Duodenal mucosa (tissue), 2 donors: Measurements from ENCODE around the gene CH25H.

Experiments used
- H3K27ac ChIP-seq: one replicate; pipeline ENCODE4 v1.7.0; 2013; ENCODE audit warnings: low read depth, low read length
- H3K27me3 ChIP-seq, 2 donors: one replicate each; pipeline ENCODE4 v1.7.0; 2013; ENCODE audit warnings: low read length in 2 of 2, control low read depth in 1 of 2; ENCODE audit not compliant: insufficient read depth in 2 of 2, control insufficient read depth in 1 of 2
- H3K36me3 ChIP-seq, 2 donors: one replicate each; pipeline ENCODE4 v1.7.0; 2013; ENCODE audit warnings: low read length in 2 of 2, control low read depth in 1 of 2; ENCODE audit not compliant: insufficient read depth in 2 of 2, control insufficient read depth in 1 of 2
- H3K4me1 ChIP-seq, 2 donors: one replicate each; pipeline ENCODE4 v1.7.0; 2013; ENCODE audit warnings: low read length in 2 of 2, control low read depth in 1 of 2; ENCODE audit not compliant: insufficient read depth in 2 of 2, control insufficient read depth in 1 of 2
- H3K4me3 ChIP-seq, 2 donors: one replicate each; pipeline ENCODE4 v1.7.0; 2013; ENCODE audit warnings: low read length in 2 of 2, low read depth in 1 of 2
- H3K9ac ChIP-seq, 2 donors: one replicate each; pipeline ENCODE4 v1.7.0; 2013; ENCODE audit warnings: low read length in 2 of 2, low read depth in 1 of 2
- H3K9me3 ChIP-seq, 2 donors: one replicate each; pipeline ENCODE4 v1.7.0; 2013; ENCODE audit warnings: low read length in 2 of 2, control low read depth in 1 of 2; ENCODE audit not compliant: control insufficient read depth in 1 of 2

CH25H gene

DNA sequence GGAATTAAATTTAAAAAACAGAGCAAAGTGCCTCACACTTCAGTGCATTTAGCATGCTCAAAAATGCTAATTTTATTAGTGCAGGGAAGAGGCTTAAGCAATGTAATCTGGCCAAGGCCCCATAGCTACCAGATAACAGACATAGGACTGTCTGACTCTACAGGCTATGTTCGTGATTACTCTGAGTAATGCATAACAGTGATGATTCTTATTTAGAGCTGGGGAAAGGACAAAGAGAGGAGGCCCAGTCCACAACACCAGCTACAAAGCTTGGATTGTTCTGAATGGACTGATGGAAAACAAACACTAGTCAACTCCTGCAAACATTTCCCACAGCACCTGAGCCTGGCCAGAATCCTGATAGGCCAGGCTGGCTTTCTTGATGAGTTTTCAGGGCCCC lies 8.4 kb upstream of the CH25H start:
- H3K9ac ChIP-seq = no peak overlapping the region
- H3K27me3 ChIP-seq = peaks cover 0 to 8% of the 10 kb centered on the region in 2 donors
- no peak overlapping the region for H3K4me3 ChIP-seq
- H3K36me3 ChIP-seq = peaks cover 0 to 12% of the 10 kb centered on the region in 2 donors
- no peaks in the 10 kb centered on the region for H3K9me3 ChIP-seq
- no peak overlapping the region for H3K27ac ChIP-seq
- H3K4me1 ChIP-seq = peaks cover 5 to 6% of the 10 kb centered on the region in 2 donors

GRCh38 chr10:89214566-89215165 lies 7.5 kb upstream of the CH25H start:
- H3K4me3 ChIP-seq = no peak overlapping the region
- no peak overlapping the region for H3K9ac ChIP-seq
- H3K36me3 ChIP-seq = peaks cover 0 to 6% of the 10 kb centered on the region in 2 donors
- peaks cover 5 to 6% of the 10 kb centered on the region in 2 donors for H3K4me1 ChIP-seq
- H3K27ac ChIP-seq = no peak overlapping the region
- peaks cover 1 to 17% of the 10 kb centered on the region in 2 donors for H3K27me3 ChIP-seq
- no peaks in the 10 kb centered on the region for H3K9me3 ChIP-seq

DNA sequence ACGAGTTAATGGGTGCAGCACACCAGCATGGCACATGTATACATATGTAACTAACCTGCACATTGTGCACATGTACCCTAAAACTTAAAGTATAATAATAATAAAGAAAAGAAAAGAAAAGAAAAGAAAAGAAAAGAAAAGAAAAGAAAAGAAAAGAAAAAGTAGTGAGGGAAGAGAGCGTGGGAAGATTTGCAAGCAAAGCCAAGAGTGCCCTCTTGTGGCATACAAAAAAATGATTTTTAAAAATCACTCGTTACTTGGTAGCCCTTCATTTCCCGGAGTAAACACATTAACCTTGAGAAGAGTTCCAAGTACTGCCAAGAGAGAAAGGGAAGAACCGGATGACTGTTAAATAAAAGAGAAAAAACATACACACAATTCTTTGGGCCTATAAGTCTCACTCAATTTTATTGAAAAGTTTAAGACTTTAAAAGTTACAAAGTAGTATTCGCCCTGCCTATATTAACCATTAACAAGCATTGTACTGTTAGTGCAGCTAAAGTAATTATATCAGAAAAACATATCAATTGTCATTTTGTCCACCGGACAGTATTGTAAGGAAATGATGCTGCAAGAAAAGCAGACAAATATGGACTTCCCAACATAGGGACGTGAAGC lies 6.2 kb upstream of the CH25H start:
- peaks cover 11 to 28% of the 10 kb centered on the region in 2 donors for H3K27me3 ChIP-seq
- no peak overlapping the region for H3K9ac ChIP-seq
- H3K9me3 ChIP-seq = no peaks in the 10 kb centered on the region
- H3K4me3 ChIP-seq = no peak overlapping the region
- H3K27ac ChIP-seq = no peak overlapping the region
- H3K36me3 ChIP-seq = peaks cover 0 to 6% of the 10 kb centered on the region in 2 donors
- H3K4me1 ChIP-seq = peaks cover 7 to 8% of the 10 kb centered on the region in 2 donors

DNA sequence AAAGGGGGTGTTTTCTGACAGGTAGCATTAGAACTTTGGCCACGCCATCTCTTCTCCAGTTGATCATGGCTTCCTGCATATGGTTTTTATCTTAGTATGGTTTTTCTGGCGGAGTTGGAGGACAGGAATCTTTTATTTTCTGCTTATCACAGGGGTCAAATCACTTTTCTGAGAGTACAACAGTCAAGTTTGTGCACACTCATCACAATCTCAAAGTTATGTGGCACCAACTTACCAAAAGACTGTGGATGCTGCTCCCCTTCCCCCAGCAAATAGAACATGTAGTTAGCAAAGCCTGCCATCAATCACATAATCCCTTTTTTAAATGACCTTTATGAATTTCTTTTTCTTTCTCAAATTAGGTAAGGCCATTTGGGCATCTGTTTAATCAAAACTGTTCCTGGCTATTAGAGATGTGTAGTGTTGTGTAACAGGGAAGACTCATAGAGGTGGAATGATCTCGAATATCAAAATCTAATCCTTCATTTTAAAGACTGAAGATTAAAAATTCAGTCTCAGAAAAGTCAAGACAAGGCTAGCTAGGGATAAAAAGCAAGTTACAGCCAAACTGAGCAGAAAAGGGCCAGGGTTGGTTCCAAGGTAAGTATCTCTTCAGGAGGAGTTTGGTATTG lies 3.8 kb upstream of the CH25H start:
- peaks cover 33 to 52% of the 10 kb centered on the region in 2 donors for H3K27me3 ChIP-seq
- H3K4me1 ChIP-seq = peaks cover 20 to 23% of the 10 kb centered on the region in 2 donors
- no peaks in the 10 kb centered on the region for H3K9me3 ChIP-seq
- H3K9ac ChIP-seq = no peak overlapping the region
- H3K4me3 ChIP-seq = no peak overlapping the region
- no peak overlapping the region for H3K27ac ChIP-seq
- H3K36me3 ChIP-seq = peaks cover 0 to 6% of the 10 kb centered on the region in 2 donors

- Histone ChIP-seq H3K4me3 (no peak overlapping the region), H3K27ac (no peak overlapping the region), H3K9me3 (no peaks in the 10 kb centered on the region), H3K4me1 (peaks cover 20 to 23% of the 10 kb centered on the region in 2 donors), H3K9ac (no peak overlapping the region), H3K27me3 (peaks cover 42 to 59% of the 10 kb centered on the region in 2 donors), H3K36me3 (no peaks in the 10 kb centered on the region)
Measured at GRCh38 chr10:89209718-89210117, 2.6 kb upstream of the CH25H start.

DNA sequence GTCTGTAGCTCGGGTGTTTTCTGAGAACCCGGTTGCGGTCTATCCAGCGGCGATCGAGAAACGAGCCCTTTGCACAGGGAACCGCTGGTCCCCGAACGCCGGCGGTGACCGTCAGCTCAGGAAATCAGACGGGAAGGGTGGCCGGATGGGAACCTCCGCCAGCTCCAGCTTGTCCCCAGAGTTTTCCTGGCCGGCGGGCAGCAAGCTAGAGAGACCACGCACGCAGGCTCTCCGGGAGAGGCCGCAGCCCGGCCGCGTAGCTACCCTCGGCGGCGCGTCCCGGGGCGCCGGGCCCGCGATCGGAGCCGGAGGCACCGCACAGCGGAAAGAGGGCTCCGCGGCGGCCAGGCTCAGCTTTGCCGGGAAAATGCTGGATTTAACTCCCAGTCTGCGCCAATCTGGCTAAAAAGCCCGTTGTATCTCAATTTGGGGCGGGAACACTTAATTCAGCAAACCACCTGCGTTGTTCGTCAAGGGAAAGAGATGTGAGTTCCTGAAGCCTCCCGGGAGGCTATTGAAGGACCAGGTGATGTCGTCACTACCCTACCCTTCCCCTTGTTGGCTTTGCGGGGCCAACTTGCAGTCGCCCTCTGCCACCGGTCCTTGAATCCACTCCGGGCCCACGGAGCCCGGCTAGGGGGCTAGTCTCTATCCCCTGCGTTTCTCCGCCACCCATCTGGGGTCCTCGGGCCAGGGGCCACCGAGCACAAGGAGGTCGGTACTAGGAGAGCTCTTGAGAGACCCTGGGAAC lies 859 bp upstream of the CH25H start:
- H3K9ac ChIP-seq = peak overlapping the region; percentile 21 to 44
- H3K36me3 ChIP-seq = no peaks in the 10 kb centered on the region
- peaks cover 20 to 23% of the 10 kb centered on the region in 2 donors for H3K4me1 ChIP-seq
- peaks cover 52 to 74% of the 10 kb centered on the region in 2 donors for H3K27me3 ChIP-seq
- peak overlapping the region; percentile 74 to 78 for H3K4me3 ChIP-seq
- no peaks in the 10 kb centered on the region for H3K9me3 ChIP-seq
- H3K27ac ChIP-seq = no peak overlapping the region

DNA sequence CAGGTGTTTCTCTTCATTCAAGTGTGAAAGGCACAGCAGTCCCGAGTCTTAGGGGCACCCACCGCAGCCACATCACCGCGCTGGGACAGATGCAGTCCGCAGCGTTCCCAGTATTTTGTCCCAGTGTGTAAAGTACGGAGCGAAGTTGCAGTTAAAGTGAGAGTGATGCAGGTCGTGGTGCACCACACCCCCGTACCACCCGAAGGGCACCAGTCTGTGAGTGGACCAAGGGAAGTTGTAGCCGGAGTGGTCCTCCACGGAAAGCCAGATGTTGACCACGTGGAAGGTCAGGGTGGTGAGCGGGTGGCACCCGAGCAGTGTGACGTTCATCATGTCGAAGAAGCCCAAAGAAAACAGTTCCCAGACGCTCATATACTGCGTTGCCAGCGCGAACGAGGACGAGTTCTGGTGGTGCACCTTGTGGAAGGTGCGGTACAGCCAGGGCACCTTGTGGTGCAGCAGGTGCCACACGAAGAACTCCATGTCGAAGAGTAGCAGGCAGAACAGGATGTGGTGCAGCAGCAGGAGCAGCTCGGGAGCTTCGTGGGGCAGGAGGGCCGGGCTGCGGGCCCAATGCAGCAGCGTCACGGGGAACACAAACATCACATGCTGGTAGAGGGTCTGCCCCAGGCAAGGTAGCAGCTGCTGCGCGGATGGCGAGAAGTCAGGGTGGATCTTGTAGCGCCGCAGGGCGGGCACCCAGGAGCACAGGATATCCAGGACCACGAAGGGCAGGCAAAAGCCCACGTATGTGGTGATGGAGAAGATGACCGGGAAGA lies 526 bp downstream of the CH25H start:
- peak overlapping the region; percentile 74 to 78 for H3K4me3 ChIP-seq
- peak overlapping the region; percentile 20 for H3K27ac ChIP-seq
- H3K4me1 ChIP-seq = peaks cover 20 to 23% of the 10 kb centered on the region in 2 donors
- peak overlapping the region; percentile 44 to 53 for H3K9ac ChIP-seq
- H3K36me3 ChIP-seq = no peaks in the 10 kb centered on the region
- peaks cover 52 to 85% of the 10 kb centered on the region in 2 donors for H3K27me3 ChIP-seq
- H3K9me3 ChIP-seq = no peaks in the 10 kb centered on the region

DNA sequence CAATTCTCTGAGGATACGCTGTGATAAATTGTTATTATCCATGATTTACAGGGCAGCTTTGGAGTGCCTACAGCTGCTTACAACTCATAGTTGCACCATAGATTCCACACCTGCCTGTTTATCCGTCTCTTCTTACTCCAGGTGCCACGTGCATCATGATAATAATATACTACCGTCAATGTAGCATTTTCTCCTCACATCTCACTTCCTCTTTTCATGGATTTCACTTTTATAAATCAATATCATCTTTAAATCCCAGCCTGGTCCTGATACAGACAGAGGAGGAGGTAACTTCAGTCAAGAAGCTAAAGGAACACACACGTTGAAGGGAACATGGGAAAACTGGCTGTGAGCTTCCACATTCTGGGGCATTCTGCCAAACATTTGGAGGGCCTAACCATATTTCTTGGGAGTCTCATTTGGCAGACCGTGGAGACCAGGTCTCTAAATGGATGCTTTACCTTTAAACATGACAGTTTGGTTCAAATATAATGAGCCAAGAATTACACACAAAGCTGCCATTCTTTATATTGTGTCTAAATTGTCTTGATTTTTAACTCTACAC lies 2.4 kb downstream of the CH25H start:
- no peak overlapping the region for H3K9ac ChIP-seq
- H3K27me3 ChIP-seq = peaks cover 51 to 74% of the 10 kb centered on the region in 2 donors

GRCh38 chr10:89203237-89203636 lies 3.9 kb downstream of the CH25H start:
- Histone ChIP-seq H3K36me3 (no peaks in the 10 kb centered on the region), H3K27ac (no peak overlapping the region), H3K9me3 (no peaks in the 10 kb centered on the region), H3K27me3 (peaks cover 41 to 62% of the 10 kb centered on the region in 2 donors), H3K9ac (no peak overlapping the region), H3K4me3 (no peak overlapping the region), H3K4me1 (peaks cover 18 to 19% of the 10 kb centered on the region in 2 donors)

More for the DNA sequence above, 2.4 kb downstream of the CH25H start:
- H3K4me3 ChIP-seq = no peak overlapping the region
- H3K36me3 ChIP-seq = no peaks in the 10 kb centered on the region
- H3K9me3 ChIP-seq = no peaks in the 10 kb centered on the region
- no peak overlapping the region for H3K27ac ChIP-seq
- H3K4me1 ChIP-seq = peaks cover 20 to 23% of the 10 kb centered on the region in 2 donors
